T-helper 1 cell (primary cell): ENCODE measurements around the gene C1orf167.
"Not testable (repeated sequence)": the region's sequence is repeated elsewhere in the genome, so short reads cannot be mapped to it uniquely, and the experiment has no call there.

ENCODE experiments used
- DNase-seq, 5 donors: peaks; one replicate each; pipeline ENCODE4 v3.0.0-alpha.2; 2012 to 2020

C1orf167 gene

DNA sequence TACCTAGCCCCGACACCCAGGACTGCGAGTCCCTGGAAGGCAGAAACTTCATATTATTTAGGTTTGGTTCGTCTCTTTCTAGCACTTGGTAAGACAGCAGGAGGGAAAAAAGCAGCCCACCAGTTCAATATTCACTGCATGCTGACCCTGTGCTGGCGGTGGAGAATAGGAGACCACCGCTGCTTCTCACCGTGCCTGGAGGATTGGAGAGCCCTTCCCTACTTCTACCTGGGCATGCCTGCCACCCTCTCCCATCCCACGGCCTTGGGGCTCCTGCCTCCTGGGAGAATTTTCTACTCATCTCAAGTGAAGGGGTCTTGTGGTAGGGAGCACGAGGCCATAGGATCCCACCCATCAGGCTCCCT lies 38.4 kb downstream of the C1orf167 start:
- no peak for DNase-seq

- DNase-seq = no peak
Observed at GRCh38 chr1:11800756-11801433, 38.9 kb downstream of the C1orf167 start.

- no peak for DNase-seq
Observed at GRCh38 chr1:11802616-11802972, 40.6 kb downstream of the C1orf167 start.

GRCh38 chr1:11802973-11803885 lies 41.2 kb downstream of the C1orf167 start:
- peak; percentile 51 to 79 (median 66) for DNase-seq

- not testable (repeated sequence) for DNase-seq
Observed at GRCh38 chr1:11803924-11804665, 42.1 kb downstream of the C1orf167 start.

GRCh38 chr1:11804666-11805421 lies 42.9 kb downstream of the C1orf167 start:
- peak in 2 of 5 donors; percentile 15 to 24 for DNase-seq

GRCh38 chr1:11805422-11806306 lies 43.7 kb downstream of the C1orf167 start, which contains the start of the genes CLCN6 and MTHFR:
TSS of gene CLCN6 (plus strand) at chr1:11806191. CDS start at chr1:11806263, 72 bp downstream.
TSS of gene MTHFR (minus strand) at chr1:11805964. CDS start at chr1:11803116, 2,848 bp downstream.
- peak; percentile 98 to 99 (median 98) for DNase-seq

DNA sequence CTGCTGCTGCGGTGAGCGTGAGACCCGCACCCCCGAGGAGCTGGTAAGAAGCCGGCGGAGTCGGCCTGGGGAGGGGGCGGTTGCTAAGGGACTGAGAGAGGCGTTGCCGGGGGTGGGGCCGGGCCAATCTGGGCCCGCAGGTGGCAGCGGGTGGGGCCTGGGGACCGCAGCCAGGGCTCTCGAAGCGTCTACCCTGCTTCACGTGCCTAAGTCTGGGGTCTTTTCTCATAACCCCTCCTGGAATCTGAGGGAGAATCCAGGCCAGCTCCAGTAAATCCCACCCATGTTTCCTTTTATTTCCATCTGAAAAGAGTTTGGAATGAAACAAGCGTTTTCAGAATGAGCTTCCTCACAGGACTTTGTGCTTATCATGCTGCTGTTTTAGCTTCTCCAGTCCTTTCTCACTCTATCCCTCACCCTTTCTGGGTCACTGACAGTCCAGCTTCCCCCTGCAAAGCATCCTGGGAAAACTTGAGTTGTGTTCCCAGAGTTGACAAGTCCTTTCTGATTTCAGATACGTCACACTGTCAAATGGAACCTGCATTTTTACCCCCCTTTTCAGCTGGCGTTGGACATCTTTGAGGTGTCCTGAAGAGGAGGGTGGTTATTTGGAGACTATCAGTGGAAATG lies 44.4 kb downstream of the C1orf167 start:
- DNase-seq = peak in 1 of 5 donors; percentile 22

DNA sequence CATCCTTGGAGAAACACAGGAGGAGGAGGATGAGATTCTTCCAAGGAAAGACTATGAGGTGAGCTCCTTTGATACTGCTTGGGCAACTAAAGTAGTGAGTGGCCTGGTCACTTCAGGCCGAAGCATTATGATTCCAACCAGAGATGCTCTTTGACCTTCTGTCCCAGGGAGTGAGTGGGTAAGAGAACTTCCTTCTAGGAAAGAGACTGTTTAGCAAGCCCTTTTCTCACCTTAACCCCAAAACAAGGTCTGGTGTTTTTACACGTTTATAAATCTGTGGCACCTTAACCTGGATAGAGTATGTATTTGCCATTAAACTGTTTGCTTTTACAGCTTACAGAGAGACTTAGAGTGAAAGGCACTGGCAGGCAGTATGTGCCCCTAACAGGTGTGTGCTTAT lies 45.1 kb downstream of the C1orf167 start:
- DNase-seq = no peak

- DNase-seq = no peak
Observed at GRCh38 chr1:11813021-11813420, 51.0 kb downstream of the C1orf167 start.

DNA sequence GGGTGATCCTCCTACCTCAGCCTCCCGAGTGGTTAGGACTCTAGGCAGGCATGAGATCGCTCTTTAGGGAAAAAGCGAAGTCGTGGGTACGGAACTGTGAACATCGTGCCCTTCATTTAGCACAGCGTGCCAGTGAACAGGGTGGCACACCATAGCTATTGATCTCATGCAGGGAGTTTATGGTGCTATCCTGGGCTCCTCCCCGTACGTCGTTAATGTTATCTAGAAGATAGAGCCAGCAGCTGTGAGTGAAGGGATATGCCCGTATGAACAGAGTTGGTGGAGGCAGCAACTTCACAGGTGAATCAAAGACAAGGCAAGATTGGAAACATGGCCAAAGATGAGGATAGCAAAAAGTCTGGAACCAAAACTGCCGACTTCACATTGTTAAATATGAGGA lies 55.2 kb downstream of the C1orf167 start:
- no peak for DNase-seq

GRCh38 chr1:11822091-11822490 lies 60.1 kb downstream of the C1orf167 start:
- DNase-seq = no peak

GRCh38 chr1:11823366-11824137 lies 61.6 kb downstream of the C1orf167 start:
- DNase-seq = no peak

- DNase-seq = no peak
Observed at GRCh38 chr1:11825131-11825530, 63.1 kb downstream of the C1orf167 start.

GRCh38 chr1:11826946-11827345 lies 65.0 kb downstream of the C1orf167 start:
- no peak for DNase-seq

GRCh38 chr1:11828511-11828910 lies 66.5 kb downstream of the C1orf167 start:
- DNase-seq = no peak

- no peak for DNase-seq
Observed at GRCh38 chr1:11831945-11832725, 70.1 kb downstream of the C1orf167 start.

GRCh38 chr1:11833497-11833896 lies 71.5 kb downstream of the C1orf167 start:
- no peak for DNase-seq

DNA sequence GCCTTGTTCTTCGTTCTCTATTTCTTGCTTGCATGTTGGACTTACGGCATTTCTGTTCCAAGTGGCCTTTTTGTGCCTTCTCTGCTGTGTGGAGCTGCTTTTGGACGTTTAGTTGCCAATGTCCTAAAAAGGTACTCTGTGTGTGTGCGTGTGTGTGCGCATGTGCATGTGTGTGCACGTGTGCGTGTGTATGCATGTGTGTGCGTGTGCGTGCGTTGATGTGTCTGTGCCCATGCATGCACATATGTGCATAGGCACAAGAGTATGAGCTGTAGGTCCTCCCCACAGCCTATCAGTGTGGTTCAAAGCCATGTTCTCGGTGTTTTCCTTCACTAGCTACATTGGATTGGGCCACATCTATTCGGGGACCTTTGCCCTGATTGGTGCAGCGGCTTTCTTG lies 71.9 kb downstream of the C1orf167 start:
- no peak for DNase-seq
